Measurements from ENCODE around the gene PITPNB. TPM values are rescaled to one million over a fixed set of nuclear protein-coding genes. Genes with fewer than 3 reads are reported as not detected.

The PITPNB gene
- total RNA-seq, 4 donors from 2014 or later: 24.7 to 29.7 (median 28.2) TPM

DNA sequence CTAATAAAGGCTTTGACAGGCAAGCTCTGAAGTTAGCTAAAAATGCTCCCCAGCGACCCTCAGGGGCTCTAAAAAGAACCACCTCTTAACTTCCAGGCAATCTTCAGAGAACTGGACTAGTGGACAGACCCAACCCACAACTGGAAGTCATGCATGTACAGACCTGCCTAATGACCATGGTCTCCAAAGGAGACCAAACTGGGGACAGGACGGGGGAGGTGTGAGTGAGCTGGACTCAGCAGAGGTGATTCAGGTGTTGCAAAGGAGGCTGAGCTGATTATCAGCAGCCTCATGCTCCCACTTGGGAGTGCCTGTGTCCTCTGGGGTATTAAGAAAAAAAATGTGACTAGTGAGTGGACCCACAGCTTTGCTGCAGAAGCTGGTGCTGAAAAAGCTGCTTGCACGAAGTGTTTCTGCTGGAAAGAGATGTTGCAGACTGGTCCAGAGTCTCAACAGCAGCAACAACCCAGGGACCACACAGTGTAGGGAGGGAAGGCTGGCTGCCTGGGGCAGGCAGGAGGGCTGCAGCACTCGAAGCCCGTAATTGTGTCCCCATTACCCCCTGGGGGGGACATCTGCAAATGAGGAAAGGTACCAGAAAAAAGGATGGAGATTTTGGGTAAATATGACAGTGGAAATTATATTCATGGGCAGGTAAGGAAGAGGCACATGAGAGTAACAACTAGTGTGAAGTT lies 35.3 kb downstream of the PITPNB start:
- H3K4me1 ChIP-seq: peaks cover 0 to 21% (median 0%) of the 10 kb centered on the region in 4 donors
- no peak for DNase-seq
- H3K36me3 ChIP-seq: peaks cover 0 to 4% (median 0%) of the 10 kb centered on the region in 3 donors
- peak overlapping the region in 1 of 4 donors; percentile 18 for H3K27ac ChIP-seq
- no peaks in the 10 kb centered on the region for H3K27me3 ChIP-seq
- TF ChIP-seq CTCF (IDR thresholded peaks at IDR 0.05) (no peak), POLR2A (IDR thresholded peaks at IDR 0.05) (no peak)
- no peak overlapping the region for H3K4me3 ChIP-seq
- H3K9me3 ChIP-seq: no peaks in the 10 kb centered on the region

- no peaks in the 10 kb centered on the region for H3K36me3 ChIP-seq
- no peak for TF ChIP-seq CTCF (IDR thresholded peaks at IDR 0.05)
- no peak for TF ChIP-seq POLR2A (IDR thresholded peaks at IDR 0.05)
- H3K27me3 ChIP-seq: no peaks in the 10 kb centered on the region
- peaks cover 0 to 25% (median 0%) of the 10 kb centered on the region in 4 donors for H3K4me1 ChIP-seq
- DNase-seq: no peak
- peak overlapping the region in 2 of 4 donors; percentile 18 to 28 for H3K27ac ChIP-seq
- H3K4me3 ChIP-seq: no peak overlapping the region
- no peaks in the 10 kb centered on the region for H3K9me3 ChIP-seq
Observed at GRCh38 chr22:27882507-27883290, 36.4 kb downstream of the PITPNB start.

GRCh38 chr22:27881421-27881820 lies 37.6 kb downstream of the PITPNB start:
- TF ChIP-seq CTCF (IDR thresholded peaks at IDR 0.05): no peak
- TF ChIP-seq POLR2A (IDR thresholded peaks at IDR 0.05): no peak
- Histone ChIP-seq H3K9me3 (no peaks in the 10 kb centered on the region), H3K27me3 (no peaks in the 10 kb centered on the region), H3K4me3 (no peak overlapping the region), H3K27ac (peak overlapping the region in 2 of 4 donors; percentile 14 to 69), H3K4me1 (peaks cover 0 to 37% (median 0%) of the 10 kb centered on the region in 4 donors), H3K36me3 (no peaks in the 10 kb centered on the region)
- no peak for DNase-seq

- Histone ChIP-seq H3K9me3 (no peaks in the 10 kb centered on the region), H3K27ac (peak overlapping the region in 2 of 4 donors; percentile 14 to 69), H3K4me3 (no peak overlapping the region), H3K4me1 (peaks cover 0 to 39% (median 0%) of the 10 kb centered on the region in 4 donors), H3K27me3 (no peaks in the 10 kb centered on the region), H3K36me3 (no peaks in the 10 kb centered on the region)
- no peak for DNase-seq
- peak; percentile 50 to 77 (median 73) for TF ChIP-seq CTCF (IDR thresholded peaks at IDR 0.05)
- no peak for TF ChIP-seq POLR2A (IDR thresholded peaks at IDR 0.05)
Observed at GRCh38 chr22:27880778-27881394, 38.2 kb downstream of the PITPNB start.

DNA sequence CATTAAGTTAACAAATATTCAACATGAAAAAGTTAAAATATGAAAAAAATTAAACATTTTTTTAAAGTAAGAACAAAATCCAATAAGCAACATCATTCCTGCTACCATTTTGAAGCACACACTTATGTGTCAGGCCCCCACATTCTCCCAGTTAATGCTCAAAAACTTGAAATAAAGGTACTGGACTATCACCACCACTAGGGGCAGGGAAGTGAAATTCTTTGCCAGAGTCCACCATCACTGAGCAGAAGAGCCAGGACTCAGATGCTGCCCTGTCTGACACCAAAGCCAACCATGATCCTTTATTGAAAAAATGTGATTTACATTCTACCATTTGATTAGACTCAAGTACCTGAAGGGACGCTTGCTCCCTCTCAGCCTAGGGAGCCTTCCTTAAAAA lies 39.1 kb downstream of the PITPNB start:
- Histone ChIP-seq H3K4me1 (peaks cover 0 to 39% (median 0%) of the 10 kb centered on the region in 4 donors), H3K36me3 (no peaks in the 10 kb centered on the region), H3K27me3 (no peaks in the 10 kb centered on the region), H3K4me3 (no peak overlapping the region), H3K27ac (peak overlapping the region in 1 of 4 donors; percentile 69), H3K9me3 (no peaks in the 10 kb centered on the region)
- TF ChIP-seq POLR2A (IDR thresholded peaks at IDR 0.05) (no peak), CTCF (IDR thresholded peaks at IDR 0.05) (peak in 5 of 6 experiments; percentile 33 to 49 (median 44))
- DNase-seq: no peak

All from Peyer's patch (tissue), 4 donors.